Neuronal stem cell (in vitro differentiated cells): ENCODE results near the gene PPP2R1B.

Experiments
- DNase-seq: peaks from one replicate; pipeline ENCODE4 v3.0.0-alpha.2; 2013; ENCODE audit warnings: low spot score
- H2AFZ ChIP-seq: one replicate; pipeline ENCODE4 v1.6.1; 2013; ENCODE audit warnings: mild to moderate bottlenecking, low read length, inconsistent platforms
- H2AK5ac ChIP-seq: 2 replicates; pipeline ENCODE4 v1.6.1; 2013; ENCODE audit warnings: low read depth, mild to moderate bottlenecking, inconsistent platforms, low read length, moderate library complexity, mixed read lengths
- H2BK120ac ChIP-seq: 2 replicates; pipeline ENCODE4 v1.6.1; 2013; ENCODE audit warnings: low read depth, mild to moderate bottlenecking, inconsistent platforms, low read length, moderate library complexity, mixed read lengths
- H2BK12ac ChIP-seq: one replicate; pipeline ENCODE4 v1.6.1; 2013; ENCODE audit warnings: low read length, inconsistent platforms
- H2BK15ac ChIP-seq: 2 replicates; pipeline ENCODE4 v1.6.1; 2013; ENCODE audit warnings: mild to moderate bottlenecking, low read length, inconsistent platforms, mixed read lengths
- H2BK5ac ChIP-seq: one replicate; pipeline ENCODE4 v1.6.1; 2013; ENCODE audit warnings: inconsistent platforms, mild to moderate bottlenecking, low read length, moderate library complexity
- H3K14ac ChIP-seq: one replicate; pipeline ENCODE4 v1.6.1; 2013; ENCODE audit warnings: low read length, inconsistent platforms
- H3K18ac ChIP-seq: 2 replicates; pipeline ENCODE4 v1.6.1; 2013; ENCODE audit warnings: low read length, inconsistent platforms
- H3K23ac ChIP-seq: 2 replicates; pipeline ENCODE4 v1.6.1; 2013; ENCODE audit warnings: low read depth, mild to moderate bottlenecking, mixed read lengths, low read length, inconsistent platforms; ENCODE audit not compliant: poor library complexity
- H3K27ac ChIP-seq: replicated peaks from 3 replicates; pipeline ENCODE4 v1.5.1; 2013; ENCODE audit warnings: low read length, inconsistent platforms
- H3K27me3 ChIP-seq, 3 experiments: 2 replicates each; pipeline ENCODE4 v1.6.1; 2013; ENCODE audit warnings: low read length in 3 of 3, mild to moderate bottlenecking in 2 of 3, inconsistent platforms in 1 of 3, low read depth in 1 of 3, mixed read lengths in 1 of 3, moderate library complexity in 1 of 3; ENCODE audit not compliant: control insufficient read depth in 3 of 3, insufficient read depth in 3 of 3
- H3K36me3 ChIP-seq, 2 donors: replicated peaks in 1 of 2; 2 replicates each; pipeline ENCODE4 v1.6.1; 2013; ENCODE audit warnings: low read length in 2 of 2; ENCODE audit not compliant: control insufficient read depth in 2 of 2, insufficient read depth in 2 of 2
- H3K4ac ChIP-seq: 2 replicates; pipeline ENCODE4 v1.6.1; 2013; ENCODE audit warnings: inconsistent platforms, mild to moderate bottlenecking, low read length, moderate library complexity
- H3K4me1 ChIP-seq, 2 donors: 1 replicate in 1 of 2; 2 replicates in 1 of 2; pipeline ENCODE4 v1.6.1; 2013; ENCODE audit warnings: low read length in 2 of 2, low read depth in 1 of 2; ENCODE audit not compliant: control insufficient read depth in 2 of 2, insufficient read depth in 1 of 2
- H3K4me2 ChIP-seq: one replicate; pipeline ENCODE4 v1.6.1; 2013; ENCODE audit warnings: mild to moderate bottlenecking, low read length, inconsistent platforms; ENCODE audit not compliant: insufficient read depth, poor library complexity, severe bottlenecking
- H3K4me3 ChIP-seq, 2 donors: 2 replicates each; pipeline ENCODE4 v1.5.1; 2013; ENCODE audit warnings: low read length in 2 of 2, mild to moderate bottlenecking in 2 of 2, inconsistent platforms in 1 of 2, moderate library complexity in 1 of 2
- H3K79me1 ChIP-seq: one replicate; pipeline ENCODE4 v1.6.1; 2013; ENCODE audit warnings: low read depth, mild to moderate bottlenecking, inconsistent platforms, low read length, moderate library complexity
- H3K9ac ChIP-seq: one replicate; pipeline ENCODE4 v1.6.1; 2013; ENCODE audit warnings: mild to moderate bottlenecking, low read depth, low read length, inconsistent platforms; ENCODE audit not compliant: poor library complexity
- H3K9me3 ChIP-seq, 2 donors: replicated peaks in 1 of 2; 2 replicates each; pipeline versions ENCODE3 to v1.6.1; 2013; ENCODE audit warnings: low read length in 2 of 2, mild to moderate bottlenecking in 2 of 2, inconsistent platforms in 1 of 2, low read depth in 1 of 2, mixed read lengths in 1 of 2, moderate library complexity in 1 of 2; ENCODE audit not compliant: control insufficient read depth in 2 of 2, insufficient read depth in 1 of 2
- H4K8ac ChIP-seq: one replicate; pipeline ENCODE4 v1.6.1; 2013; ENCODE audit warnings: low read depth, mild to moderate bottlenecking, inconsistent platforms, low read length, moderate library complexity
- H4K91ac ChIP-seq: one replicate; pipeline ENCODE4 v1.6.1; 2013; ENCODE audit warnings: low read length, low read depth, mild to moderate bottlenecking, inconsistent platforms; ENCODE audit not compliant: poor library complexity
- WGBS, 2 donors: extraction: QIAGEN DNeasy Blood & Tissue Kit; methylation state at CpG; one replicate each; pipeline ENCODE4 v1.1.7; 2013; ENCODE audit warnings: missing lambda C conversion rate in 2 of 2, mixed read lengths in 1 of 2; ENCODE audit not compliant: insufficient read length in 2 of 2, insufficient replicate concordance in 1 of 2; ENCODE audit errors: extremely low coverage in 2 of 2; 5-methylcytosine and 5-hydroxymethylcytosine counted together

PPP2R1B gene

DNA sequence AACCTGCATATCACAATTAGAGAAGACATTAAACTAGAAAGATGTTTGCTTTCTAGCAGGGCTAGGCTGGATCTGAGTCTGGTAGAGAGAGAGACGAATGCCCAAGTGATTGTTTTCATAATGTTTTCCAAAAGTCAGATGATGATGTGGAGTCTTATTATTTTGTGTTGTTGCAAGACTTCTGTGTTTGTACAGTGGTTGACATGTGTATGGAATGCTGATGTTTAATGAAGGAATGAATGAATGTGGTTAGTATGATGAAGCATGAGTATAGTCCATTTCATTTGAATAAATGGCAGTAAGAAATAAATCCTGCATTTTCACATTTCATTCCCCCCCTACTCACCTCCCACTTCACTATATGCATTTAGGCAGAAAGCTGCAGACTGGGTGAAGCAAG lies 69.6 kb downstream of the PPP2R1B start:
- Histone ChIP-seq H3K4ac (no peak overlapping the region), H3K27ac (no peak overlapping the region), H3K4me1 (peaks cover 3 to 25% of the 10 kb centered on the region in 2 donors), H2BK120ac (no peak overlapping the region), H3K18ac (no peak overlapping the region), H3K9me3 (no peaks in the 10 kb centered on the region), H3K23ac (no peak overlapping the region), H2AFZ (no peak overlapping the region), H3K36me3 (peaks cover 0 to 4% of the 10 kb centered on the region in 2 donors), H4K91ac (no peak overlapping the region), H3K9ac (no peak overlapping the region), H3K14ac (no peak overlapping the region), H4K8ac (no peak overlapping the region), H2BK12ac (no peak overlapping the region), H3K27me3 (no peaks in the 10 kb centered on the region), H3K4me2 (no peak overlapping the region), H3K79me1 (no peaks in the 10 kb centered on the region), H2BK5ac (no peak overlapping the region), H2AK5ac (no peak overlapping the region), H3K4me3 (no peak overlapping the region), H2BK15ac (no peak overlapping the region)
- no peak for DNase-seq
- WGBS, 2 donors: no CpG with 5 or more reads among the region's 1 CpG

DNA sequence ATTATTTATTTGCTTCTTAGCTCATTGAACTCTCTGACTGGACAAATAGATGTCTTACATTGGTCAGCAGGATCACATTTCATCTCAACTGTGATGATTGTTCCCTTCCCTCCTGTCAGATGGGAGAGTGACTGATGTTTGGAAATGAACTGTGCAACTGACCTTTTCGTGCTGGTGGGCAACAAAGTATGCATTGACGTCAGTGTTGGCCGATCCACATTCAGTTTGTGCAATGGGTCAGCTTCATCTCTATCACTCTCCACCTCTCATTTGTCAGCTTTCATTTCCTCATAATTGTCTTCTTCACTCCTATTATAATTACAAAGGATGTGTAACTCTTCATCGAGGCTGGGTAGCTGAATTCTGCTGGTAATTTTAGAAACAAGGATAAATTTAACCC lies 71.3 kb downstream of the PPP2R1B start:
- no peak overlapping the region for H2BK5ac ChIP-seq
- H3K23ac ChIP-seq: no peak overlapping the region
- no peak overlapping the region for H3K9ac ChIP-seq
- H3K36me3 ChIP-seq: peaks cover 0 to 2% of the 10 kb centered on the region in 2 donors
- H2BK15ac ChIP-seq: no peak overlapping the region
- no peaks in the 10 kb centered on the region for H3K27me3 ChIP-seq
- no peak overlapping the region for H3K4me3 ChIP-seq
- no peak overlapping the region for H2BK120ac ChIP-seq
- no peak overlapping the region for H2AFZ ChIP-seq
- no peak overlapping the region for H3K4ac ChIP-seq
- H3K4me1 ChIP-seq: peaks cover 3 to 25% of the 10 kb centered on the region in 2 donors
- H3K27ac ChIP-seq: no peak overlapping the region
- H2AK5ac ChIP-seq: no peak overlapping the region
- H2BK12ac ChIP-seq: no peak overlapping the region
- H4K91ac ChIP-seq: no peak overlapping the region
- no peak overlapping the region for H3K14ac ChIP-seq
- no peak overlapping the region for H3K4me2 ChIP-seq
- H4K8ac ChIP-seq: no peak overlapping the region
- no peak for DNase-seq
- H3K79me1 ChIP-seq: no peaks in the 10 kb centered on the region
- no CpG with 5 or more reads among the region's 4 CpGs for WGBS, 2 donors
- H3K9me3 ChIP-seq: no peaks in the 10 kb centered on the region
- no peak overlapping the region for H3K18ac ChIP-seq

DNA sequence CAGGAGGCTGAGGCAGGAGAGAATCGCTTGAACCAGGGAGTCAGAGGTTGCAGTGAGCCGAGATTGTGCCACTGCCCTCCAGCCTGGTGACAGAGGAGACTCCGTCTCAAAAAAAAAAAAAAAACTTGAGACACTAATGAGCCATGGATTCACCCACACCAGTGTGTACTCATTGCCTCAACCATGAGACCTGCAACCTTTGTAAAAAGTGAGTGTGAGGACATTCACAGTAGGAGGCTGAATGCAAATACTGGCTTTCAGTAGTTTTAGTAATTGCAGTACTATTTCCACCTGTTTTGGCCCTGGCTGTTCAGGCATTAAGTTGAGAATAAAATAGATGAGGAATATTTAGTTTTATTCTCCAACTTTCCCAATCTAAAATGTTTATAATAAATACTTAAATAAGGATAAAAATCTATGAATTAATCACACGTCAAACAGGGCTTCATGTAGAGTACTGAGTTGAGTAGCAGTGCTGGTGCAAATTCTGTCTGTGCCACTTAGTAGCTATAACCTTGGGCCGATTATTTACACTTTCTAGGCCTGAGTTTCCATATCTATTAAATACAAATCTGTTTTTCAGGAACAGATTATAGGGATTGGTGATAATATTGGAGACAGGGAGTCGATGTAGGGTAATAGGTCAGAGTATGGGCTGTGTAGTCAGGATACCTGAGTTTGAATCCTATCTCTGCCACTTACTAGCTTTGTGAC lies 72.8 kb downstream of the PPP2R1B start:
- no peak overlapping the region for H3K4me3 ChIP-seq
- no peaks in the 10 kb centered on the region for H3K27me3 ChIP-seq
- H3K9ac ChIP-seq: no peak overlapping the region
- no peak overlapping the region for H3K23ac ChIP-seq
- H3K9me3 ChIP-seq: no peaks in the 10 kb centered on the region
- H2BK120ac ChIP-seq: no peak overlapping the region
- H2BK5ac ChIP-seq: no peak overlapping the region
- no peak overlapping the region for H3K27ac ChIP-seq
- no CpG with 5 or more reads among the region's 6 CpGs for WGBS, 2 donors
- H3K36me3 ChIP-seq: peaks cover 0 to 17% of the 10 kb centered on the region in 2 donors
- H3K79me1 ChIP-seq: no peaks in the 10 kb centered on the region
- H3K4ac ChIP-seq: no peak overlapping the region
- no peak overlapping the region for H4K91ac ChIP-seq
- H2BK15ac ChIP-seq: no peak overlapping the region
- no peak for DNase-seq
- H2AFZ ChIP-seq: no peak overlapping the region
- no peak overlapping the region for H3K4me2 ChIP-seq
- H3K18ac ChIP-seq: no peak overlapping the region
- H3K14ac ChIP-seq: no peak overlapping the region
- H4K8ac ChIP-seq: no peak overlapping the region
- no peak overlapping the region for H2BK12ac ChIP-seq
- H2AK5ac ChIP-seq: no peak overlapping the region
- H3K4me1 ChIP-seq: peaks cover 3 to 25% of the 10 kb centered on the region in 2 donors

DNA sequence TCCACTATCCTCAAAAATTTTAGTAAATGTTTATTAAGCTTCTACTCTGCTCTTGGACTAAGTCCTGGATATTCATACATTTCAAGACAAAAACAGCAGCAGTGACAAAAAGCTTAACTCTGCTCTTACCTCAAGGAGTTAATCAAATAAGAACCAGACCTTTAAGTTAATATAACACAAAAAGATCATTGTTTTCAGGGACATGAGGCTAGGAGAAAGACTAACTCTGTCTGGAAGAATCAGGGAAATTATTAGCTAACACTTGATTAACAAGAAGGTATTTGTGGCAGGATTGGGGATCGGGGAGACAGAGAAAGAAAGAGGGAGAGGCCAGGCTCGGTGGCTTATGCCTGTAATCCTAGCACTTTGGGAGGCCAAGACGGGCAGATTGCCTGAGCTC lies 74.4 kb downstream of the PPP2R1B start:
- Histone ChIP-seq H3K18ac (no peak overlapping the region), H3K23ac (no peak overlapping the region), H2AK5ac (no peak overlapping the region), H3K9me3 (no peaks in the 10 kb centered on the region), H2AFZ (no peak overlapping the region), H3K27me3 (no peaks in the 10 kb centered on the region), H4K8ac (no peak overlapping the region), H2BK120ac (no peak overlapping the region), H4K91ac (no peak overlapping the region), H3K4ac (no peak overlapping the region), H3K27ac (no peak overlapping the region), H3K4me3 (no peak overlapping the region), H3K4me2 (no peak overlapping the region), H2BK5ac (no peak overlapping the region), H3K79me1 (no peaks in the 10 kb centered on the region), H3K14ac (no peak overlapping the region), H3K4me1 (peaks cover 3 to 25% of the 10 kb centered on the region in 2 donors), H2BK12ac (no peak overlapping the region), H3K36me3 (peaks cover 2 to 23% of the 10 kb centered on the region in 2 donors), H2BK15ac (no peak overlapping the region), H3K9ac (no peak overlapping the region)
- no CpG with 5 or more reads among the region's 3 CpGs for WGBS, 2 donors
- no peak for DNase-seq
